ENCODE data around the gene RGS18. TPM values are rescaled to one million over a fixed set of nuclear protein-coding genes. Genes with fewer than 3 reads are reported as not detected.

Gene RGS18
- total and polyA plus RNA-seq, 2 donors from 2014 or later, result 0.34 to 6.2 TPM

- H3K36me3 ChIP-seq (ENCODE audit: control insufficient read depth in 2 of 3, insufficient read depth in 3 of 3, low read length in 3 of 3), result no peaks in the 10 kb centered on the region
- no peak overlapping the region for H3K27ac ChIP-seq (ENCODE audit: low read depth in 2 of 2, low read length in 2 of 2)
- H3K4me1 ChIP-seq (ENCODE audit: control insufficient read depth in 2 of 3, insufficient read depth in 2 of 3, low read depth in 1 of 3, low read length in 3 of 3), result no peaks in the 10 kb centered on the region
- no peak for DNase-seq
- TF ChIP-seq CTCF (IDR thresholded peaks at IDR 0.05; ENCODE audit: borderline replicate concordance, extremely low read depth, insufficient read depth), result no peak
- no peak for FAIRE-seq
- intact Hi-C loops (cut with DNase I), result no loop called here
- H3K9ac ChIP-seq (ENCODE audit: low read length in 3 of 3), result no peak overlapping the region
- H3K4me3 ChIP-seq (ENCODE audit: low read length in 3 of 3), result no peak overlapping the region
- H3K27me3 ChIP-seq (ENCODE audit: control insufficient read depth, insufficient read depth, low read length), result no peaks in the 10 kb centered on the region
- H3K9me3 ChIP-seq (ENCODE audit: control insufficient read depth in 2 of 3, insufficient read depth in 1 of 3, low read length in 3 of 3), result no peaks in the 10 kb centered on the region
Measured at GRCh38 chr1:192224396-192224795, 66.1 kb downstream of the RGS18 start.

GRCh38 chr1:192224846-192225245 is 66.6 kb downstream of the RGS18 start:
- no peaks in the 10 kb centered on the region for H3K4me1 ChIP-seq (ENCODE audit: control insufficient read depth in 2 of 3, insufficient read depth in 2 of 3, low read depth in 1 of 3, low read length in 3 of 3)
- no peak for FAIRE-seq
- intact Hi-C loops (cut with DNase I), result no loop called here
- H3K9me3 ChIP-seq (ENCODE audit: control insufficient read depth in 2 of 3, insufficient read depth in 1 of 3, low read length in 3 of 3), result no peaks in the 10 kb centered on the region
- no peak overlapping the region for H3K4me3 ChIP-seq (ENCODE audit: low read length in 3 of 3)
- H3K9ac ChIP-seq (ENCODE audit: low read length in 3 of 3), result no peak overlapping the region
- H3K27ac ChIP-seq (ENCODE audit: low read depth in 2 of 2, low read length in 2 of 2), result no peak overlapping the region
- DNase-seq, result no peak
- H3K36me3 ChIP-seq (ENCODE audit: control insufficient read depth in 2 of 3, insufficient read depth in 3 of 3, low read length in 3 of 3), result no peaks in the 10 kb centered on the region
- TF ChIP-seq CTCF (IDR thresholded peaks at IDR 0.05; ENCODE audit: borderline replicate concordance, extremely low read depth, insufficient read depth), result no peak
- H3K27me3 ChIP-seq (ENCODE audit: control insufficient read depth, insufficient read depth, low read length), result no peaks in the 10 kb centered on the region

- intact Hi-C loops (cut with DNase I), result no loop called here
- Histone ChIP-seq H3K27me3 (ENCODE audit: control insufficient read depth, insufficient read depth, low read length) (no peaks in the 10 kb centered on the region), H3K36me3 (ENCODE audit: control insufficient read depth in 2 of 3, insufficient read depth in 3 of 3, low read length in 3 of 3) (no peaks in the 10 kb centered on the region), H3K9ac (ENCODE audit: low read length in 3 of 3) (no peak overlapping the region), H3K9me3 (ENCODE audit: control insufficient read depth in 2 of 3, insufficient read depth in 1 of 3, low read length in 3 of 3) (no peaks in the 10 kb centered on the region), H3K27ac (ENCODE audit: low read depth in 2 of 2, low read length in 2 of 2) (no peak overlapping the region), H3K4me1 (ENCODE audit: control insufficient read depth in 2 of 3, insufficient read depth in 2 of 3, low read depth in 1 of 3, low read length in 3 of 3) (no peaks in the 10 kb centered on the region), H3K4me3 (ENCODE audit: low read length in 3 of 3) (no peak overlapping the region)
- no peak for FAIRE-seq
- DNase-seq, result no peak
- no peak for TF ChIP-seq CTCF (IDR thresholded peaks at IDR 0.05; ENCODE audit: borderline replicate concordance, extremely low read depth, insufficient read depth)
Measured at GRCh38 chr1:192225266-192225665, 67.0 kb downstream of the RGS18 start.

GRCh38 chr1:192225703-192226102 is 67.4 kb downstream of the RGS18 start:
- Histone ChIP-seq H3K9ac (ENCODE audit: low read length in 3 of 3) (no peak overlapping the region), H3K27ac (ENCODE audit: low read depth in 2 of 2, low read length in 2 of 2) (no peak overlapping the region), H3K9me3 (ENCODE audit: control insufficient read depth in 2 of 3, insufficient read depth in 1 of 3, low read length in 3 of 3) (no peaks in the 10 kb centered on the region), H3K36me3 (ENCODE audit: control insufficient read depth in 2 of 3, insufficient read depth in 3 of 3, low read length in 3 of 3) (no peaks in the 10 kb centered on the region), H3K4me3 (ENCODE audit: low read length in 3 of 3) (no peak overlapping the region), H3K4me1 (ENCODE audit: control insufficient read depth in 2 of 3, insufficient read depth in 2 of 3, low read depth in 1 of 3, low read length in 3 of 3) (no peaks in the 10 kb centered on the region), H3K27me3 (ENCODE audit: control insufficient read depth, insufficient read depth, low read length) (no peaks in the 10 kb centered on the region)
- TF ChIP-seq CTCF (IDR thresholded peaks at IDR 0.05; ENCODE audit: borderline replicate concordance, extremely low read depth, insufficient read depth), result no peak
- FAIRE-seq (no peak), DNase-seq (no peak)
- intact Hi-C loops (cut with DNase I), result no loop called here

All from kidney (tissue), 14 donors.